GM12873 (cell line): ENCODE results near the gene HIBADH.

Experiments used
- TF ChIP-seq, protein P1 (sequence below): IDR thresholded peaks from 2 replicates; pipeline ENCODE4 v1.5.1; 2012; ENCODE audit warnings: low read depth, mild to moderate bottlenecking, moderate library complexity, low read length, control low read depth; ENCODE audit not compliant: insufficient read depth; ENCODE audit errors: missing control alignments

Gene HIBADH

DNA sequence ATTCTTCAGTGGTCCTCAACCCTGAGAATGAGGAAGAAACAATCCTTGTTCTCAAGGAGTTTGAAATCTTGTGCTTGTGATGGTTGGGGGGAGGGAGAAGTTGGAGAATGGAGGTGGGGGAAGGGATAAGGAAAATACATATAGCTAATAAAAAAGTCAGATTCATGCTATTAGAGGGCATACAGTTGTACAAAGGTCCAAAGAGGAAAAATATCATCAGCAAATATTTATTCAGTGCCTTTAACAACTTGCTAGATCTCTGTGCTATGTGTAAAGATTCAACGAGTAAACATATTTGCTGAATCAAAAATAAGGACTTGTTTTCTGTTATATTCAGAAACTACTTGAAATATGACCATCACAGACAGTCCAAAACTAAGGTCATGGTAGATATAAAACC lies 114.4 kb downstream of the HIBADH start:
- TF ChIP-seq, protein P1, sequence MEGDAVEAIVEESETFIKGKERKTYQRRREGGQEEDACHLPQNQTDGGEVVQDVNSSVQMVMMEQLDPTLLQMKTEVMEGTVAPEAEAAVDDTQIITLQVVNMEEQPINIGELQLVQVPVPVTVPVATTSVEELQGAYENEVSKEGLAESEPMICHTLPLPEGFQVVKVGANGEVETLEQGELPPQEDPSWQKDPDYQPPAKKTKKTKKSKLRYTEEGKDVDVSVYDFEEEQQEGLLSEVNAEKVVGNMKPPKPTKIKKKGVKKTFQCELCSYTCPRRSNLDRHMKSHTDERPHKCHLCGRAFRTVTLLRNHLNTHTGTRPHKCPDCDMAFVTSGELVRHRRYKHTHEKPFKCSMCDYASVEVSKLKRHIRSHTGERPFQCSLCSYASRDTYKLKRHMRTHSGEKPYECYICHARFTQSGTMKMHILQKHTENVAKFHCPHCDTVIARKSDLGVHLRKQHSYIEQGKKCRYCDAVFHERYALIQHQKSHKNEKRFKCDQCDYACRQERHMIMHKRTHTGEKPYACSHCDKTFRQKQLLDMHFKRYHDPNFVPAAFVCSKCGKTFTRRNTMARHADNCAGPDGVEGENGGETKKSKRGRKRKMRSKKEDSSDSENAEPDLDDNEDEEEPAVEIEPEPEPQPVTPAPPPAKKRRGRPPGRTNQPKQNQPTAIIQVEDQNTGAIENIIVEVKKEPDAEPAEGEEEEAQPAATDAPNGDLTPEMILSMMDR, result no peak

DNA sequence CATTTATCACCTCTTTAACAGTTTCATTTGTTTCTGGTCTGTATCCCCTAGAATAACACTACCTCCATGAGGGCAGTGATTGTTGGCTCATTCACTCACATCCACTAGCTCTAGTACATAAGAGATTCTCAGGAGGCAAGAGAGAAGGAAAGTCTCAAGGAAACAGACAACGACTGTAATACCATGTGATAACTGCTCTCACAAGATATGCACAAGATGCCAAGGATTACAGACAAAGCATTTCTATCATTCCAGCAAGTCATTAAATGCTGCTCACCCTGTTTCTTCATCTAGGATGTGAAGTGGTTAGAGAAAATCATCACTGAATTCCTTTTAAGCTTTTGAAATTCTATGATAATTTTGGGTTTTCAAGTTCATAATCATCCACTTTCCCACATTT lies 115.3 kb downstream of the HIBADH start:
- TF ChIP-seq, protein P1, result no peak

- TF ChIP-seq, protein P1, result no peak
Observed at GRCh38 chr7:27546610-27547009, 116.1 kb downstream of the HIBADH start.

GRCh38 chr7:27535795-27536194 lies 126.9 kb downstream of the HIBADH start:
- TF ChIP-seq, protein P1, result no peak

DNA sequence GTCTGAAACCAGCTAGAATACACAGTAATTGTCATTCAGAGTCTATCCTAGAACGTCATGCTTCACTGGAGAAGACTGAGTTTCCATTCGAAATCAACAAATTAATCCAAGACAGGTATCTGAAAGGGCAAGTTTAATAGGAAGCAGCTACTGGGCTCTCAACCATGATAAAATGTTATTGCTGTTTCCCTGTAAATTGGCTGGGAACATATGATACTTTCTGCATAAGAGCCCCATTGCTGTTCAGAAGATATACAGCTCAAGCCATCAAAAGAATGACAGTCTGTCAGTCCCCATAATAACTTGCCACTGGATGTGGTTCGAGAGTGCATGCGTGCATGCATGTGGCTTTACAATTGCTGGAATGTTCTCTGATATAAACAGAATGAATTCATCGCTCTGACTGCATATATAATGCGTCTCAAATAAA lies 129.0 kb downstream of the HIBADH start:
- TF ChIP-seq, protein P1, result no peak

- TF ChIP-seq, protein P1, result no peak
Observed at GRCh38 chr7:27532314-27532713, 130.4 kb downstream of the HIBADH start.

GRCh38 chr7:27527348-27527714 lies 135.4 kb downstream of the HIBADH start:
- TF ChIP-seq, protein P1, result no peak
